GM06990 (cell line): Measurements from ENCODE around the gene CEP83.
A peak's percentile ranks its signal among the peaks of the same experiment; 100 is the strongest.

ENCODE experiments used
- DNase-seq: peaks from one replicate; pipeline ENCODE4 v3.0.0-alpha.2; 2011; ENCODE audit not compliant: insufficient read length; ENCODE audit errors: extremely low read depth
- H3K27me3 ChIP-seq: replicated peaks from 2 replicates; pipeline ENCODE4 v1.6.0; 2011; ENCODE audit warnings: low read length; ENCODE audit not compliant: control insufficient read depth, insufficient read depth
- H3K36me3 ChIP-seq: 2 replicates; pipeline ENCODE4 v1.5.1; 2011; ENCODE audit warnings: low read length; ENCODE audit not compliant: control insufficient read depth, insufficient read depth
- H3K4me3 ChIP-seq: replicated peaks from 2 replicates; pipeline ENCODE4 v1.5.1; 2011; ENCODE audit warnings: low read depth, mild to moderate bottlenecking, control low read depth, low read length
- CTCF ChIP-seq: IDR thresholded peaks from 2 replicates; pipeline ENCODE4 v1.5.1; 2011; ENCODE audit warnings: low read length, control low read depth, mild to moderate bottlenecking, inconsistent platforms; ENCODE audit not compliant: insufficient read depth, poor library complexity, severe bottlenecking

The CEP83 gene

GRCh38 chr12:94336211-94336925, 123.3 kb downstream of the CEP83 start:
- no peaks in the 10 kb centered on the region; the same call in 1 of the 2 replicates for H3K36me3 ChIP-seq
- no peaks in the 10 kb centered on the region for H3K27me3 ChIP-seq
- no peak for TF ChIP-seq CTCF
- H3K4me3 ChIP-seq: no peak overlapping the region
- no peak for DNase-seq

- no peak for TF ChIP-seq CTCF
- Histone ChIP-seq H3K4me3 (no peak overlapping the region), H3K36me3 (no peaks in the 10 kb centered on the region; the same call in 1 of the 2 replicates), H3K27me3 (no peaks in the 10 kb centered on the region)
- no peak for DNase-seq
Measured at GRCh38 chr12:94333396-94333795, 126.3 kb downstream of the CEP83 start.

- peaks cover 1% of the 10 kb centered on the region for H3K36me3 ChIP-seq
Measured at GRCh38 chr12:94329366-94329765, 130.3 kb downstream of the CEP83 start.

GRCh38 chr12:94327809-94328208, 131.9 kb downstream of the CEP83 start:
- Histone ChIP-seq H3K4me3 (no peak overlapping the region), H3K36me3 (peaks cover 7% of the 10 kb centered on the region), H3K27me3 (no peaks in the 10 kb centered on the region)
- no peak for DNase-seq
- no peak for TF ChIP-seq CTCF

More at GRCh38 chr12:94329366-94329765, 130.3 kb downstream of the CEP83 start:
- Histone ChIP-seq H3K4me3 (no peak overlapping the region), H3K27me3 (no peaks in the 10 kb centered on the region)
- DNase-seq: no peak
- TF ChIP-seq CTCF: peak; percentile 9

- no peak overlapping the region for H3K4me3 ChIP-seq
- H3K36me3 ChIP-seq: peaks cover 10% of the 10 kb centered on the region
- no peak for TF ChIP-seq CTCF
- H3K27me3 ChIP-seq: no peaks in the 10 kb centered on the region
- no peak for DNase-seq
Measured at GRCh38 chr12:94326727-94327126, 132.9 kb downstream of the CEP83 start.
